Measurements from ENCODE around the gene BRD7. TPM values are rescaled to one million over a fixed set of nuclear protein-coding genes. Genes with fewer than 3 reads are reported as not detected.

Gene BRD7
- total RNA-seq, 1 experiment from 2014 or later: 76.6 TPM

GRCh38 chr16:50324345-50324744, 44.4 kb downstream of the BRD7 start:
- no TSS peak for BruUV-seq (replicated peaks)
- peaks cover 4% of the 10 kb centered on the region; the same call in 1 of the 2 replicates for H4K20me1 ChIP-seq (ENCODE audit: insufficient read depth)
- H3K9me2 ChIP-seq (ENCODE audit: insufficient read depth): no peaks in the 10 kb centered on the region
- no peaks in the 10 kb centered on the region for H3K79me2 ChIP-seq (ENCODE audit: low read depth)
- intact Hi-C loops (cut with micrococcal nuclease; ENCODE audit: unreplicated experiment): loop anchor here (10.0 kb wide), 1 partner anchor 110 kb away; no protein-coding TSS in a partner anchor
- no peaks in the 10 kb centered on the region for H3K4me1 ChIP-seq (replicated peaks; ENCODE audit: insufficient read depth)
- no peak for DNase-seq
- ChIA-PET POLR2A (ENCODE audit: unreplicated experiment) (no interaction called here), CTCF (no interaction called here)
- no peak overlapping the region for H3K4me3 ChIP-seq
- no peak overlapping the region for H3K27ac ChIP-seq
- H3K9me3 ChIP-seq (ENCODE audit: insufficient read depth, low read depth): no peaks in the 10 kb centered on the region
- 0 out of 2 replicates have a peak, but pooled peaks cover 9% of the 10 kb centered on the region for H3F3A ChIP-seq (ENCODE audit: insufficient read depth, low read depth)
- no peaks in the 10 kb centered on the region for H3K27me3 ChIP-seq (ENCODE audit: insufficient read depth, low read depth)
- H3K36me3 ChIP-seq (ENCODE audit: low read depth): peaks cover 12% of the 10 kb centered on the region
- H2AFZ ChIP-seq: no peak overlapping the region
- TF ChIP-seq EZH2 (IDR thresholded peaks at IDR 0.05; ENCODE audit: low read depth) (no peak), CTCF (conservative IDR thresholded peaks at IDR 0.05) (no peak)
- H3K4me2 ChIP-seq: no peak overlapping the region

- peaks cover 18% of the 10 kb centered on the region for H3K36me3 ChIP-seq (ENCODE audit: low read depth)
- H3K4me1 ChIP-seq (replicated peaks; ENCODE audit: insufficient read depth): no peaks in the 10 kb centered on the region
- H3K27ac ChIP-seq: no peak overlapping the region
- no peak overlapping the region for H2AFZ ChIP-seq
- CTCF ChIA-PET: no interaction called here
- H3K4me2 ChIP-seq: no peak overlapping the region
- H4K20me1 ChIP-seq (ENCODE audit: insufficient read depth): peaks cover 4% of the 10 kb centered on the region; the same call in 1 of the 2 replicates
- H3K79me2 ChIP-seq (ENCODE audit: low read depth): no peaks in the 10 kb centered on the region
- no peaks in the 10 kb centered on the region for H3K9me3 ChIP-seq (ENCODE audit: insufficient read depth, low read depth)
- H3K9me2 ChIP-seq (ENCODE audit: insufficient read depth): no peaks in the 10 kb centered on the region
- peak in 1 of 2 experiments; percentile 42 for DNase-seq
- BruUV-seq (replicated peaks): no TSS peak
- TF ChIP-seq EZH2 (IDR thresholded peaks at IDR 0.05; ENCODE audit: low read depth): no peak
- TF ChIP-seq CTCF (conservative IDR thresholded peaks at IDR 0.05): peak; percentile 59
- no peak overlapping the region for H3K4me3 ChIP-seq
- intact Hi-C loops (cut with micrococcal nuclease; ENCODE audit: unreplicated experiment): loop anchor here (1.0 to 10.0 kb wide), 2 partner anchors 109 to 483 kb away; no protein-coding TSS in a partner anchor
- no peaks in the 10 kb centered on the region for H3K27me3 ChIP-seq (ENCODE audit: insufficient read depth, low read depth)
- 0 out of 2 replicates have a peak, but pooled peaks cover 9% of the 10 kb centered on the region for H3F3A ChIP-seq (ENCODE audit: insufficient read depth, low read depth)
- POLR2A ChIA-PET (ENCODE audit: unreplicated experiment): no interaction called here
Measured at GRCh38 chr16:50323335-50324011, 45.3 kb downstream of the BRD7 start.

- BruUV-seq (replicated peaks): no TSS peak
- Histone ChIP-seq H2AFZ (no peak overlapping the region), H3K9me3 (ENCODE audit: insufficient read depth, low read depth) (no peaks in the 10 kb centered on the region), H3K9me2 (ENCODE audit: insufficient read depth) (no peaks in the 10 kb centered on the region), H4K20me1 (ENCODE audit: insufficient read depth) (peaks cover 4% of the 10 kb centered on the region; the same call in 1 of the 2 replicates), H3K79me2 (ENCODE audit: low read depth) (no peaks in the 10 kb centered on the region), H3K4me1 (replicated peaks; ENCODE audit: insufficient read depth) (no peaks in the 10 kb centered on the region), H3K36me3 (ENCODE audit: low read depth) (peaks cover 27% of the 10 kb centered on the region), H3K27ac (no peak overlapping the region), H3K4me3 (no peak overlapping the region), H3K27me3 (ENCODE audit: insufficient read depth, low read depth) (no peaks in the 10 kb centered on the region), H3F3A (ENCODE audit: insufficient read depth, low read depth) (peaks cover 12% of the 10 kb centered on the region; the same call in 1 of the 2 replicates), H3K4me2 (no peak overlapping the region)
- CTCF ChIA-PET: no interaction called here
- DNase-seq: no peak
- POLR2A ChIA-PET (ENCODE audit: unreplicated experiment): interaction anchor here (0.6 kb wide), 1 partner anchor 332 kb away, joined by 9 read pairs; no protein-coding TSS in a partner anchor
- TF ChIP-seq CTCF (conservative IDR thresholded peaks at IDR 0.05): no peak
- no peak for TF ChIP-seq EZH2 (IDR thresholded peaks at IDR 0.05; ENCODE audit: low read depth)
- intact Hi-C loops (cut with micrococcal nuclease; ENCODE audit: unreplicated experiment): loop anchor here (10.0 kb wide), 1 partner anchor 108 kb away; no protein-coding TSS in a partner anchor
Measured at GRCh38 chr16:50322333-50322732, 46.5 kb downstream of the BRD7 start.

Measured in PC-9 (cell line).